Limb (tissue), 2 donors: Measurements from ENCODE around the gene NCSTN.
"Not testable (repeated sequence)": the region's sequence is repeated elsewhere in the genome, so short reads cannot be mapped to it uniquely, and the experiment has no call there.

Experiments
- DNase-seq, 2 donors: peaks; one replicate each; pipeline ENCODE4 v3.0.0-alpha.2; 2016; ENCODE audit errors: extremely low spot score in 2 of 2

Gene NCSTN

DNA sequence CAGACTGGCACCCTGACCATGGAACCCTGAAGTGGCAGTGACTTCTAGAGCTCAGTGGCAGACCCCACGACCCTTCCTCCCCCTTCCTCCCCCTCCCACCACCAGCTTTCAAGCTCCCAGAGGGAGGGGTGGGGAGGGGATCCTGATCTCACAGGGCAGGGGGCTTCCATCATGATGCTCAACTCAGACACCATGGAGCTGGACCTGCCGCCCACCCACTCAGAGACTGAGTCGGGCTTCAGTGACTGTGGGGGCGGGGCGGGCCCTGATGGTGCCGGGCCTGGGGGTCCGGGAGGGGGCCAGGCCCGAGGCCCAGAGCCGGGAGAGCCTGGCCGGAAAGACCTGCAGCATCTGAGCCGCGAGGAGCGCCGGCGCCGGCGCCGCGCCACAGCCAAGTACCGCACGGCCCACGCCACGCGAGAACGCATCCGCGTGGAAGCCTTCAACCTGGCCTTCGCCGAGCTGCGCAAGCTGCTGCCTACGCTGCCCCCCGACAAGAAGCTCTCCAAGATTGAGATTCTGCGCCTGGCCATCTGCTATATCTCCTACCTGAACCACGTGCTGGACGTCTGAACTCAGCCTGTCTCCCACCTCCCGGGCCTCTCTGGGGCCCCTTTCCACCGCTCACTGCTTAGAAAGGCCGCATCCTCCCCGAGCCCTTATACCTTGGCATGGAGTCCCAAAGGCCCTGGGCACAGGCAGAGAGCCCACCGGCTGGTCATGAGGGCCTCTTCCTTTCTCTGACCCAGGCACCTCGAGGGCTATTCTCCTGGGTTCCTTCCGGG is 27.6 kb downstream of the NCSTN start:
- no peak for DNase-seq

DNA sequence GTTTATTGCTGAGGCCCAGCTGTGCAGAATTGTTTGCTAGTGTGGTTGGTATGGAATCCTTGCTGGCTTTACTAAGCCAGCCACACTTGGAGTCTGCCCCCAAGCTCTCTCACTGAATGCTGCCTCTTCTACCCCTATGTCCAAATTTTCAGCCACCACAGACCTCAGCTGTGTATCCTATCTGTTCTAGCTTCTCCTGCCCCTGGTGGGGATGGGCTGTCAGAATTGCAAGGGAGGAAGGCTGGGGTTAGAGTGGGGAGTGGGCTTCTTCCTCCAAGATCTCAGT is 28.1 kb downstream of the NCSTN start:
- no peak for DNase-seq

DNA sequence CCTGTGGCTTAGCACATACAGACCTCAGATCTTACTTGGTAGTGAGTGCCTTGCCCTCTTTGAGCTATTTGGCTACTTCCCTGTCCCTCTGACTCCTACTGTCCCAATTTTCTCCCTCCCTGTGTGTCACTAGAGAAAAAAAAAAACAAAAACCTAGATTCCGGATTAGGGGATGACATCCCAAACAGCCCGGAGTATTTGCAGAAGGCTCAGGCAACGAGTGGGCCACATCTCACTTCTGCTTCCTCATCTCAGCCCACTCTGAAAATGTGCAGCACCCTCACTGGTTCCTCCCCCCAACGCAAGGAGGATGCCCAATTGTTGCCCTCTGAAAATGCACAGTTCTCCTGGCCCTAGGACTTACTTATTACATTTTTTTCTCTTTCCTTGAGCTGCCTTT is 28.6 kb downstream of the NCSTN start:
- no peak for DNase-seq

DNA sequence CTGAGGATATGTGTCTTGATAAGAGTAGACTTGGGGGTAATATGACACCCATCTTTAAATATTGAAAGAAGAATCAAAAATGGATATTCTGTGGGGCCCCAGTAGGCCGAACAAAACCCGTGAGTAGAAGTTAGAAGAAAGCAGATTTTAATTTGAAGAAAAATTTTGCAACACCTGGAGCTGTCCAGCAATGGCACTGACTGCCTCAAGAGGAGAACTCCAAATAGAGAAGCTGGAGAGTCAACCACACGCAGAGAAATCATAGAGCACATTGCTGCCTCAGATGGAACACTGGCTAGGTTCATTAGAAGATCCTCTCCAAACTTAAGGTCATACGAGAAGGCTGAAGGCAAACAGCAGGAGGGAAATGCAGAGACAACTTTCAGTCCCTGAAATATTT is 30.5 kb downstream of the NCSTN start:
- no peak for DNase-seq

DNA sequence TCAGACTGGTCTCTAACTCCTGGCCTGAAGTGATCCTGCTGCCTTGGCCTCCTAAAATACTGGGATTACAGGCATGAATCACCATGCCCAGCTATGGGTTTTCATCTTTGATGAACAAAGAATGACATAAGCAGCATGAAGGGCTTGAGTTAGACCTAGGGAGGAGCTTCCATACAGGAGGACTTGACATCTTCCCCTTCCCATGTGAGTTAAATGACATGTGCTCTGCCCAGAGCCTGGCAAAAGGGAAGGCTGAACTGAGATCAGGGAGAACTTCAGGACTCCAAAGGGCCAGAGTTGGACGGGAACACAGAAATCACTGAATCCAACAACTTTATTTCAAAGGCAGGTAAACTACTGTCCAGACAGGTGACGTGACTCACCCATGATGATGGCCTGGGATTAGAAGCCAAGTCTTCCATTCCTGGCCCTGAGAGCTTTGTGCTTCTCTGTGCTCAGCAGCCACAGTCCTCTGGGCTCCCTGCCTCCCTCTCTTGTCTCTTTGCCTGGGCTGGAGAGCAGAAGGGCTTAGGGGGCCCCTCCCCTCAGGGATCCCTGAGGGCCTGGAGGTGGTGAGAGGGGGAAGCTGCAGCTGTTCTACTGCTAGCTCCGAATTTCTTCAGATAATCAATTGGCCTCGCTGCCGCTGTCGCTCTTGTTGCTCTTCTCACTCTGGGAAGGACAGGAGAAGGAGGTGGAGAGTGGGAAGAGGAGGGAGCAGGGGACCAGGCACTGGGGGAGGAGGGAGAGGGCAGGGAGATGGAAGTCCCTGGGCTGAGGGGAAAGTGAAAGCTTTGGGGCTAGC is 31.3 kb downstream of the NCSTN start:
- peak; percentile 57 to 66 for DNase-seq

DNA sequence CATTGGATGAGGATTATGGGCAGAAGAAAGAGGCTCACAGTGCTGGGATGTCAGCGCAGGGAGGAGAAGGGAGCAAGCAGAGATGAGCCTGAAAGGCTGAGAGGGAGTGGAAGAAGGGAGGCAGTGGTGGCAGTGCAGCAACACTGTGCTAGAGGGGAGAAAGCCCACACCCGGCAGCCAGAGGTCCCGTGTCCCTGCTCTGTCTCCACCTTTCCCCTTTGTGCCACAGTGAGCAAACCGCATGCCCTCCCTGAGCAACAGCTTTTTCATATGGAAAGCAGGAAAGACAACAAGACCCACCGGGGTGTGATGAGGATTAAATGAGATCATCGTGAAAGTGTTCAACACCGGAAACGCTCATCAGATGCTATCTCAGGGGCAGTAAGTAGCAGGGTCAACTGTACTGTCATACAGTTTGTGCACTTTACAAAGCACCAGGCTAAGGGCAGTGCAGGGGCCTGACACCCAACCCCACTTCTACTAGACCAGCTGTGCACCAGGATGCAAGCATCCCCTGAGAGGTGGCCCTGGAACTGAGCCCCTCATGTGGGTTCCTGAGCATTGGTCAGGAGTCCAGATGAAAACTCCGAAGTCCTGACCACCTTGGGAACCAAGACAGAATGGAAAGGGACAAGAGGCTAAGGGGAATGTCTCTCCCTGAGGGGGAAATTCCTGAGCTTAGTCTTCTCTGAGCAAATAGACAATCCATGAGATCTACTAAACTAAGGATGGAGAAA is 32.8 kb downstream of the NCSTN start:
- DNase-seq, result no peak

DNA sequence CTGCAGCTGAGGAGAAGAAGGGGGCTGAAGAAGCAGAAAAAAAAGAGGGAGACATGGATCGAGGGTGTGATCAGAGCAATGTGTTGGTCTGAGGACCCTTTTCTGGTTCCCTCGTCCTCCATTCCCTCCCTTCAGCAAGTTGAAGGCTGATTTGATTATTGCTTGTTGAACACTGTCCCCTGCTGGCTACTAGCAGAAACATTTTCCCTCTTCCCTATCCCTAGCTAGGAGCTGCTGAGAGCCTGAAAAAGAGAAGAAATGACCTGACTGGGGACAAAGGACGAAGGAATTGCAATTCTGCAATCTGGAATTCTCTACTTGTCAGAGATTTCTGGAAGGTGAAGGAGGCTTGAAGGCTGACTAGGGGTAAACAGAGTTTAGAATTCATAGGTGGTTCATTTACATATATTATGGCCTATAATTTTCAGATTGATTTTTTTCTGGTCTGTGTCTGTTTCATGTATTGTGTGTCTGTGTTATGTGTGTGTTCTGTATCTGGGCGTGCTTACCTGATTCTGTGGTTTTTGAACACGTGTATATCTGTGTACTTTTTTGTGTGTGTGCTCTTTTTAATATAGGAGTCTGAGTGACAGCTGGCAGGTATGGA is 33.4 kb downstream of the NCSTN start:
- peak in 1 of 2 donors; percentile 86 for DNase-seq

DNA sequence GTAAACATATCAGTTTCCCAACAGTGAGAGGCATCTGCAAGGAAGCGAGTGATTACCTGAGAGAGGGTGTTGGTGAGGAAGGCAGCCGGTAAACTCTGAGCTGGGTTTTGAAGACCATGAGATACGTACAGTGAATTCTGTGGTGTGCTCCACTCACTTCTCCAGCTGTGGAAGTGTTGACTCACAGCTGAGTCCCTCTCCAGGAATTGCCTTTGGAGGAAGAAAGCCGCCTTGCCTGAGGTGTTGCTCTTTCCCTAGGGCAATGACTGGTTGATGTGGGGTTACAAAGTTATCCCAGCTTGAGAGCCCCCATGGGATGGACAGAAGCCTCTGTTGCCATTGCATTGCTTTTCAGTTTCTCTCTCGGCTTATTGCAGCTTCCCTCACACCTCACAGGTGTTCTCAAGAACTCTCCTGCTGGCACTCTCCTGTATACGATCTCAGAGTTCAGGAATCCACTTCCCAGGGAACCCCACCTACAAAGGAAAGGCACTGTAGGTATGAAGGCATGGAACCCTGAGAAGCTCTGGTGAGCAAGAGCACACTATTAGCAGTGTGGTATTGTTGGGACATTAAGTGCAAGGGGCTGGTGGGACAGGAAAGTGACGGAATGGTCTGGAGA is 34.5 kb downstream of the NCSTN start:
- no peak for DNase-seq

DNA sequence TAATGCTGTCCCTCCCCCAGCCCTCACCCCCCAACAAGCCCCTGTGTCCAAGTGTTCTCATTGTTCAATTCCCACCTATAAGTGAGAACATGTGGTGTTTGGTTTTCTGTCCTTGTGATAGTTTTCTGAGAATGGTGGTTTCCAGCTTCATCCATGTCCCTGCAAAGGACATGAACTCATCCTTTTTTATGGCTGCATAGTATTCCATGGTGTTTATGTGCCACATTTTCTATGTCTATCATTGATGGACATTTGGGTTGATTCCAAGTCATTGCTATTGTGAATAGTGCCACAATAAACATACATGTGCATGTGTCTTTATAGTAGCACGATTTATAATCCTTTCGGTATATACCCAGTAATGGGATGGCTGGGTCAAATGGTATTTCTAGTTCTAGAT is 41.6 kb downstream of the NCSTN start:
- DNase-seq, result not testable (repeated sequence)

DNA sequence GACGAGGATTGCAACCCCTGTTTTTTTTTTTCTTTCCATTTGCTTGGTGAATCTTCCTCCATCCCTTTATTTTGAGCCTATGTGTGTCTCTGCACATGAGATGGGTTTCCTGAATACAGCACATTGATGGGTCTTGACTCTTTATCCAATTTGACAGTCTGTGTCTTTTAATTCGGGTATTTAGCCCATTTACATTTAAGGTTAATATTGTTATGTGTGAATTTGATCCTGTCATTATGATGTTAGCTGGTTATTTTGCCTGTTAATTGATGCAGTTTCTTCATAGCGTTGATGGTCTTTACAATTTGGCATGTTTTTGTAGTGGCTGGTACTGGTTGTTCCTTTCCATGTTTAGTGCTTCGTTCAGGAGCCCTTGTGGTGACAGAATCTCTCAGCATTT is 45.2 kb downstream of the NCSTN start:
- not testable (repeated sequence) for DNase-seq

DNA sequence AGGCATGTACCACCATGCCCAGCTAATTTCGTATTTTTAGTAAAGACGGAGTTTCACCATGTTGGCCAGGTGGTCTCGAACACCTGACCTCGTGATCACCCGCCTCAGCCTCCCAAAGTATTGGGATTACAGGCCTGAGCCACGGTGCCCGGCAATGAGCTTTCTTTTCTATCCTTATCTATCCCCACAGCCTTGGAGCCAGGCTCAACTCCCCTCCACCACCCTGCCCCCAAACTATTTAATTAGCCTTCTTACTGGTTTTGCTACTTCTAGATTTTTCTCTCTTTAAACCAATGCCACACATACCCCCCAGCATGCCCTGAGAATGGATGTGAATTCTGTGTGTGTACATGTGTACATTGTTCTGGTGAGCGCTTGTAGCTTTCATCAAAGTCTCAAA is 51.5 kb downstream of the NCSTN start:
- no peak for DNase-seq

DNA sequence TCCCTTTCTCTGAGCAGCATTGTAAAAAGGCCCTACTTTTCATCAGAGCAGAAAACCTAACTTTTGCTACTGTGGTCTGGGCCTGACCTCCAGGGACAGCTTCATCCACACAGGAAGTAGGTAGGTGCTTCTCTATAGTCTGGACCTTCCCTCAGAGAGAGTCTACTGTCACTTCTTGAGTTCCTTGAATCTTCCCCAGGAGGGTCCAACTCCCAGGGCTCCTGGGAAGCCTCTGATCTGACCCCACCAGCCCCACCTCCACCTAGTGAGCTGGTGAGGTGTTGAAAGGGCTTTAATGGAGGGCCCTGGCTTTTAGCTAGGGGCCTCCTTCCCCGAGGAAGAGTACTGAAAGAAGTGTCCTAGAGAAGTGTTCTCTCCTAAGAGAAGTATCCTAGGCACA is 54.5 kb downstream of the NCSTN start:
- DNase-seq, result no peak

DNA sequence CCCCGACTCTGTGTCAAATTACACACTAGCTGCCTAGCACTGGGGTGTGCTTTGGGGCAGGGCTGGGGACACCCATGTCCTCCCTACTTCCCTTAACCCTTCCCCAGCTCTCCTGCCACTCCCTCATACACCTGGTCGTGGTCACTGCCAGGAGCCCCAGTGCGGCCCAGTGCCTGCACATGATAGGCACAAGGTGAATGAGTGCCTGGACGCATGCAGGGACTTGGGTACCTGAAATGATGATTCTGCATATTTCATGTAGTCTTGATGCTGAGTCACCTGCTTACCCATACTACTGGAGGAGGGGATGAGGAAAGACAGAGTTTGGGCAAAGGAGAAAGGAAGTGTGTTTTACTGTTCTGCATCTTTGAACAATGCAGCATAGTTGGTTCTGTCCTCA is 55.6 kb downstream of the NCSTN start:
- DNase-seq, result no peak

DNA sequence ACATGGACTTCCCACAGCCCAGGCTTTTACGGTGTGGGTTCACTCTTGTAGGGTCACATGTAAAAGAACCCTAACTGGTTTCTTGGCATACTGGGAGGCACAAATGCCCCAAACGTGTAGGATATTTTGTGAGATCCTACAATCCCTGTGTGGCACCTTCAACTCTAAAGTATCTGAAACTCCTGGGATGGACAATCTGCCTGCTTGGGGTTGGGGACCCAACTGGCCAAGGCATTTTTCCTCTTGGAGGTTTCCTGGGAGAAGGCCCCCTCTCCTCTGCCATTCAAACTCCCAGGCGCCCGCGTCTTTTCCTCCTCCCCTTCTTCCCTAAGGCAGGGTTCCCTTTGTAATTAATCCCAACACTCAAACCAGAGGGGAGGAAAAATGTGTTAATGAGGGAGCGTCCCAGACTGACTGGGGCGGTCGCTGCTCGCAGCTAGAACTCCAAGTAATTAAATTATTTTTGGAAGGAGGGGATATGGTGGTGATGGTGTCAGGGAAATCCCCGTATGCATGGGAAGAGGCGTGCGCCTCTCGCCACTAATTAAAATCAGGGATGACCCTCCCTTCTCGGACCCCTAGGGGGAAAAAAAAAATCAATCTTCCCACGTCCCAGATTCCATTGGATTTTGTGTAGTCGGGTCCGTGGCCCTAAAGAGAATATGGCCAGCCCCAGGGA is 56.5 kb downstream of the NCSTN start:
- peak in 1 of 2 donors; percentile 56 for DNase-seq

DNA sequence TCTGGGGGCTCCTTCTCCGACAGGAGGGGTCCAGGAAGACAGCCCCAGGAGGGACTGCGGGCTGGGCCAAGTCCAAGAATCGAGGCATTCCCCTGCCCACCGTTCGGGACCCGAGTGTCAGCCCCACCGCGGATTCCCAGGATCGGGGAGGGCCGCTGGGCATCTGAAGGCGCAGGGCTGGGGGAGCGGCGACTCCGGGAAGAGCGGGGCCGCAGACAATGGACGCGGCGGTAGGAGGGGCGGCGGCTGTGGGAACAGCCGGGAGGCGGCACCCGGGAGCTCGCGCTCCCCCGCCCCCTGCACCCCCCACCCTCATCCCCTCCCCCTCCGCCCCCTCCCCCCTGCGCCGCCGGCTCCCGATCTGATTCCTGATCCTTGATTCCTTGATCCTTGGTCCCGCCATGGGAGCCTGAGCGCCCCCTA is 57.1 kb downstream of the NCSTN start, which contains the start of gene VANGL2:
Gene VANGL2, plus strand, starts transcription at position 342 of the 423 bp plus-strand sequence. CDS start 15,274 bp downstream, outside the sequence.
- peak; percentile 83 to 97 for DNase-seq

DNA sequence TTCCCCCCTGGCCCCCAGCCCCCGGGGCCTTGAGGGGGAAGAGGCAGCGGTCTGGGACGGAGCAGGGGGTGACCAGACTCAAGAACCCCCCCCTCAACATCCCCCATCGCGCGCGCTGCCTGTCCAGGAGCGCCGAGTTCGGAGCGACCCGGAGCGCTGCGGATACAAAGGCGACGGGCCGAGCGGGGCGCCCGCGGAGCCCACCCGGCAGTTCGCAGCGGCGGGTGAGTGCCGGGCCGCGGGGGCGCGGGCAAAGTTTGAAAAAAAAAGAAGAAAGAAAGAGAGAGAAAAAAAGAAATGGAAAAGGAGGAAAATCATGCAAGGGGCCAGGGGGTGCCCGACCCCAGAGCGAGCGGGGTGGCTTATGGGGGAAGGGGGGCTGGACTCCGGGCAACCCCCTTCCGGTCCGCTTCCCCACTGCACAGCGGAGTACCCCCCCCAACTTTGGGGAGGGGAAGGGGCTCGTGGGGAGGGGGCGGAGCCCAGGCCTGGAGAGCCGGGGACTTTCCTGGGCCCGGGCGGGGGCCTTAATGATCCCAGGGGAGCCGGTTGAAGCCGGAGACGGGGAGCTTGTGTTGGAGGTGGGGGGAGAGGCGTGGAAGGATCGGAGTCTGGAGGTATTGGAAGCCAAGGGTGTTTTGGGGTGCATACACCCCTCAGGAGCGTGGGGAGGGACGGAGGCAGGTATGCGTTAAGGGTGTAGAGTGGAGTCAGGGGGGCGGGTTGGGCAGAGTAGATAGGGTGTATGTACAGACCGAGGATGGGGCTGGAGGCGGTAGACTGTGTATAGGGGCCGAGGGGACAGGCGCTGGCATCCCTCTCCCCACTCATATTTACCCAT is 57.7 kb downstream of the NCSTN start:
- DNase-seq, result peak in 1 of 2 donors; percentile 84

DNA sequence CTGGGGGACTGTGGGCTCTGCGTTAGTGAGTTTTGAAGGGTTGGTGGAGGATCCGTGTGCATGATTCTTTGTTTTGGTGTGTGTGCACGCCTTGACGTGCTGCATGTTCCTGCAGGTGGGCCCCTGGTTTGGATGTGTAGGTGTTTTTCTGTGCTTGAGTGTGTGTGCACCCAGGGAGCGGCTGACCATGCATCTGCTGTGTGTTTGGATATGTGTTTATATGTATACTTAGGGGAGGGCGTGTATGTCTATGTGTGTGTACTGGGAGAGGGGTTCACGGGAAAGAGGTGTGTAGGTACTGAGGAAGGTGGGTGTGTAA is 58.3 kb downstream of the NCSTN start:
- no peak for DNase-seq

DNA sequence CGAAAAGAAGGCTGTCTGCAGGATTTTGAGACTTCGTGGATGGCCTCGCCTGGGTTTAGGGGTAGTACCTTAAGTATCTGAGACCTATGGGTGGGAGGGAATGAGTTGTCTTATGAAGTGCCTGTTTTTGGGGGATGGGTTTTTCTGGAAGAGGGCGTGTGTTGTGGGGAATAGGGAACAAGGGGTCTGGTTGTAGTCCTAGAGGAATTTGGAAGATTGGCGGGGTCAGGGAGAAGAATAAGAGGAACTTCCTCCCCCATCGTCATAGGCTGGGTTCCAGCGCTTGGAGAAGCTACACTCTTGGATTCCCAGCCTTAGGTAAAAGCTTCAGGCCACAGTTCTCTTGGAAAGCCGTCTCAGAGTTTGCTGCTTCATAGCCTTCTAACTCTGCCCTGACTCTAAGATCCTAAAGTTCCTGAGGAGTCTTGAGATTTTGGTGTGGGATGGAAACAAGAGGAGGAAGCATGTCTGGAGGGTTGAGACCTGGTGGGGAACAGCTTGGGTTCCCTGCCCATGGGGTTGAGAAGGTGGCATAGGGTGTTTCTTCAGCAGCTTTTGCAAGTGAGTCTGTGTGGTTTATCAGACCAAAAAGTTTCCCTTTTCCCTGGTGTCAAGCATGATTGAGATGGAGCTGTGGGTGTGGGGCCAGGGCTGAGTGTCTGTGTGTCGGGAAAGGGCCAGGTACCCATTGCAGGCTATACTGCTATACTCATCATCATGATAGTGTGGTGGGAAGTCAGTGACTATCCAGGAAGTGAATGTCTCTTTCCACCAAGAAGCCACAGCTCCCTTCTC is 59.0 kb downstream of the NCSTN start:
- no peak for DNase-seq

DNA sequence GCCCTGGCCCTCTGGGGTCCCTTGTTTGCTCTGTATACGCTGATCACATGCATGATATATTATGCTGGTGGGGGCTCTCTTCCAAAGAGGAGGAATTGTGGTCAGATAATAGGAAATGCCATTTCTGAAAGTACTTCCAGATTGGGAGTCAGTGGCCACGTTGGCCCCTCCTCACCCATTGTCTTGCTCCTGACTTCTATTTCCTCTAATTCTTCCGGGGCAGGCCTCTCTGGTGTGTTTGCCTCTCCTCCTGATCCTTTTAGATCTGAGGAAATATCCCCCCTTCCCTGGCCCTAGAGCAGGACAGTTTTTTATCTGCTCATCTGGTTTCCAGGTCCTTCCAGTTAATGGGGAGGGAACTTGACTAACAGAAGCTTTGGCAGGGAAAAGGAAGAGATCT is 60.1 kb downstream of the NCSTN start:
- DNase-seq, result no peak
